CD4-positive, CD25-positive, alpha-beta regulatory T cell (primary cell): Measurements from ENCODE around the gene WIF1. TPM values are rescaled to one million over a fixed set of nuclear protein-coding genes. Genes with fewer than 3 reads are reported as not detected.

Source experiments
- ATAC-seq, 2 donors: fragments of 150-1000 bp; cut with Tn5 transposase; one replicate each; pipeline ENCODE4 v1.10.0; 2021; ENCODE audit warnings: low read depth in 2 of 2, moderate number of reproducible peaks in 2 of 2, moderate library complexity in 1 of 2
- DNase-seq, 3 donors: peaks; one replicate each; pipeline versions ENCODE4 v3.0.0 to v3.0.0-alpha.2; 2012 to 2022; ENCODE audit warnings: mixed read lengths in 1 of 3
- H3K27ac ChIP-seq: one replicate; pipeline ENCODE4 v1.7.0; 2013; ENCODE audit warnings: mild to moderate bottlenecking, low read length; ENCODE audit not compliant: insufficient read depth, poor library complexity, severe bottlenecking
- H3K27me3 ChIP-seq: one replicate; pipeline ENCODE4 v1.7.0; 2013; ENCODE audit warnings: low read length; ENCODE audit not compliant: control insufficient read depth, insufficient read depth
- H3K36me3 ChIP-seq: one replicate; pipeline ENCODE4 v1.7.0; 2013; ENCODE audit warnings: mild to moderate bottlenecking, low read length, moderate library complexity; ENCODE audit not compliant: control insufficient read depth, insufficient read depth
- H3K4me1 ChIP-seq: 2 replicates; pipeline ENCODE4 v1.7.0; 2013; ENCODE audit warnings: mild to moderate bottlenecking, low read length; ENCODE audit not compliant: insufficient read depth, control insufficient read depth, poor library complexity, severe bottlenecking
- H3K4me3 ChIP-seq: one replicate; pipeline ENCODE4 v1.7.0; 2013; ENCODE audit warnings: low read depth, mild to moderate bottlenecking, low read length, moderate library complexity
- H3K9me3 ChIP-seq, 2 experiments: 1 replicate in 1 of 2; 2 replicates in 1 of 2; pipeline ENCODE4 v1.7.0; 2013; ENCODE audit warnings: low read length in 2 of 2, mild to moderate bottlenecking in 1 of 2, moderate library complexity in 1 of 2; ENCODE audit not compliant: control insufficient read depth in 2 of 2
- H3K27ac Mint-ChIP-seq, 3 donors: one replicate each; pipeline ENCODE4 v1.8.0; 2020 to 2022; ENCODE audit warnings: mild to moderate bottlenecking in 3 of 3, mixed read lengths in 3 of 3, moderate library complexity in 2 of 3
- H3K27me3 Mint-ChIP-seq: one replicate; pipeline ENCODE4 v1.8.0; 2022; ENCODE audit warnings: mild to moderate bottlenecking, mixed read lengths
- H3K36me3 Mint-ChIP-seq: one replicate; pipeline ENCODE4 v1.8.0; 2020; ENCODE audit warnings: mixed read lengths
- H3K4me1 Mint-ChIP-seq, 4 donors: one replicate each; pipeline ENCODE4 v1.8.0; 2020 to 2022; ENCODE audit warnings: mixed read lengths in 4 of 4, mild to moderate bottlenecking in 1 of 4
- H3K4me3 Mint-ChIP-seq, 4 donors: one replicate each; pipeline ENCODE4 v1.8.0; 2020 to 2022; ENCODE audit warnings: mild to moderate bottlenecking in 4 of 4, mixed read lengths in 4 of 4, moderate library complexity in 3 of 4
- H3K9me3 Mint-ChIP-seq, 7 donors: one replicate each; pipeline ENCODE4 v1.8.0; 2020 to 2022; ENCODE audit warnings: mixed read lengths in 7 of 7, mild to moderate bottlenecking in 3 of 7, moderate library complexity in 2 of 7
- polyA plus RNA-seq, 4 donors: library from polyadenylated mRNA; unstranded; fragments of 300-500 nt; fragmentation: Illumina TruSeq; gene quantifications; one replicate each; pipeline ENCODE4 v1.2.3, GENCODE V29; 2021
- total RNA-seq: library from RNA; stranded (reverse); gene quantifications from one replicate; pipeline ENCODE4 v1.2.3, GENCODE V29; 2022

WIF1 gene
- total and polyA plus RNA-seq, 5 donors from 2014 or later = not detected

DNA sequence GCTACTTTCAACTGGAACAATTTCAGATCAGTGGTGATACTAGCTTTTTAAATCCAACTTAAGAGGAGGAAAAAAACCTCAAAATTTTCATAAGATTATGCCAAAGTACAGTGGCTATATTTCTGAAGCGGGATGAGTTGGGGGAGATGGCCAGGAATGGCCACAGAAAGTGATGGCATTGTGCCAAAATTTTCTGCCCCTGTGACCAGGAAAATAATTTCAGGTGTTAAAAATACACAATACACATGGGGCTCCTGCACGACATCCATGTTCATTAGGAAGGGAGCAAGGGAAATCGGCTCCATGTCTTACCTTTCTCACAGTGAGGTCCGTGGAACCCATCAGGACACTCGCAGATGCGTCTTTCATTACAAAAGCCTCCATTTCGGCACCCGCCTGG is 53.7 kb downstream of the WIF1 start:
- DNase-seq = no peak
- Mint-ChIP-seq H3K27ac (no peak overlapping the region), H3K9me3 (peaks cover 0 to 2% (median 0%) of the 10 kb centered on the region in 7 donors), H3K36me3 (no peaks in the 10 kb centered on the region), H3K27me3 (peaks cover 7% of the 10 kb centered on the region), H3K4me1 (no peaks in the 10 kb centered on the region), H3K4me3 (no peak overlapping the region)
- no peak for ATAC-seq
- Histone ChIP-seq H3K27me3 (peaks cover 5% of the 10 kb centered on the region), H3K27ac (no peak overlapping the region), H3K4me3 (no peak overlapping the region), H3K9me3 (no peaks in the 10 kb centered on the region), H3K4me1 (no peaks in the 10 kb centered on the region), H3K36me3 (no peaks in the 10 kb centered on the region)

- no peak overlapping the region for H3K27ac ChIP-seq
- no peaks in the 10 kb centered on the region for H3K4me1 ChIP-seq
- ATAC-seq = no peak
- H3K4me1 Mint-ChIP-seq = no peaks in the 10 kb centered on the region
- no peaks in the 10 kb centered on the region for H3K36me3 Mint-ChIP-seq
- no peaks in the 10 kb centered on the region for H3K36me3 ChIP-seq
- no peaks in the 10 kb centered on the region for H3K9me3 ChIP-seq
- no peak overlapping the region for H3K27ac Mint-ChIP-seq
- H3K27me3 ChIP-seq = peaks cover 3% of the 10 kb centered on the region
- H3K27me3 Mint-ChIP-seq = peaks cover 27% of the 10 kb centered on the region
- no peak overlapping the region for H3K4me3 ChIP-seq
- H3K9me3 Mint-ChIP-seq = peaks cover 0 to 6% (median 0%) of the 10 kb centered on the region in 7 donors
- no peak for DNase-seq
- H3K4me3 Mint-ChIP-seq = no peak overlapping the region
These were observed 65.2 kb downstream of the WIF1 start for GRCh38 chr12:65055859-65056258.

DNA sequence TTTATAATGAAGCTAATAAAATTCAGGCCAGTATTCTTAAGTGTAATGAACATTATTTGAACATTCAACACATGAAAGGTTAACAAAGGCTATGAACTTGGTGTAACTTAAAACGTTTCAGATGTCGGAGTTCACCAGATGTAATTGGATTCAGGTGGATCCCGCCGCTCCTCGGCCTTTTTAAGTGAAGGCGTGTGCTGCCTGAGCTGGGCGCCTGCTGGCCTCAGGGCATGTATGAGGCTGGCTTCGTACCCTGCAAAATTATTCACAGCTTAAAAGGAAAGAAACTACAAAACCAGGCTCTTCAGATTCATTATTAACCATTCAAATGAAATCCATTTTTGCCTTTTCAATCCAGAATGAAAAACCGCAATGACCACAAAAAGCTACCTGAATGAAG is 69.9 kb downstream of the WIF1 start:
- Histone ChIP-seq H3K27ac (no peak overlapping the region), H3K27me3 (peaks cover 2% of the 10 kb centered on the region), H3K4me1 (no peaks in the 10 kb centered on the region), H3K36me3 (no peaks in the 10 kb centered on the region), H3K4me3 (no peak overlapping the region), H3K9me3 (no peaks in the 10 kb centered on the region)
- peaks cover 0 to 1% (median 0%) of the 10 kb centered on the region in 7 donors for H3K9me3 Mint-ChIP-seq
- DNase-seq (no peak), ATAC-seq (no peak)
- H3K27me3 Mint-ChIP-seq = peaks cover 21% of the 10 kb centered on the region
- H3K36me3 Mint-ChIP-seq = no peaks in the 10 kb centered on the region
- no peaks in the 10 kb centered on the region for H3K4me1 Mint-ChIP-seq
- no peak overlapping the region for H3K4me3 Mint-ChIP-seq
- no peak overlapping the region for H3K27ac Mint-ChIP-seq

- no peaks in the 10 kb centered on the region for H3K4me1 ChIP-seq
- ATAC-seq = no peak
- Mint-ChIP-seq H3K9me3 (peaks cover 0 to 1% (median 0%) of the 10 kb centered on the region in 7 donors), H3K36me3 (no peaks in the 10 kb centered on the region), H3K27ac (no peak overlapping the region), H3K27me3 (peaks cover 23% of the 10 kb centered on the region), H3K4me3 (no peak overlapping the region), H3K4me1 (no peaks in the 10 kb centered on the region)
- no peak overlapping the region for H3K4me3 ChIP-seq
- H3K27ac ChIP-seq = no peak overlapping the region
- no peaks in the 10 kb centered on the region for H3K9me3 ChIP-seq
- DNase-seq = no peak
- no peaks in the 10 kb centered on the region for H3K36me3 ChIP-seq
- H3K27me3 ChIP-seq = peaks cover 10% of the 10 kb centered on the region
These were observed 75.8 kb downstream of the WIF1 start for GRCh38 chr12:65045269-65045668.

DNA sequence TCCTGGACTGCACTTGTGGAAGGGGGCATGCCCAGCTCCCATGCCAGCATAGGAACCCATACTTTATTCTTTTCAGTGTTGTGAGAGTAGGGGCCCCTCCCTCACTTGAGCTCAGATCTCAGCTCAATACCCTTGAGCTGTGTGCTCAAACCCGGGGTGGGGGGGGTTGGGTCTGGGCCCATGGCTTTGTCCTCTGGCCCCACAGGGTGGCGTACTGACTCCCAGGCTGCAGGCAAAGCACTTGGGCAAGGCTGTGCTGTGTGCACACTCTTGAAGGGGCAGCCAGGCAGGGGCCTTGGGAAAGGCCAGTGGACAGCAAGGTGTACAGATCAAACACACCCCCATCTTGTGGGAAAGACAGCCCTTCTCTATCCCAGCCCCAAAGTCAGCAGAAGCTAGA is 81.8 kb downstream of the WIF1 start:
- Mint-ChIP-seq H3K27me3 (peaks cover 8% of the 10 kb centered on the region), H3K4me3 (no peak overlapping the region), H3K4me1 (no peaks in the 10 kb centered on the region), H3K9me3 (peaks cover 0 to 7% (median 2%) of the 10 kb centered on the region in 7 donors), H3K27ac (no peak overlapping the region), H3K36me3 (no peaks in the 10 kb centered on the region)
- Histone ChIP-seq H3K27ac (no peak overlapping the region), H3K27me3 (peaks cover 6% of the 10 kb centered on the region), H3K36me3 (no peaks in the 10 kb centered on the region), H3K9me3 (no peaks in the 10 kb centered on the region), H3K4me1 (no peaks in the 10 kb centered on the region), H3K4me3 (no peak overlapping the region)
- DNase-seq (no peak), ATAC-seq (no peak)

GRCh38 chr12:65025136-65025535 is 96.0 kb downstream of the WIF1 start:
- Mint-ChIP-seq H3K4me3 (no peak overlapping the region), H3K4me1 (no peaks in the 10 kb centered on the region), H3K27me3 (peaks cover 5% of the 10 kb centered on the region), H3K36me3 (no peaks in the 10 kb centered on the region), H3K27ac (no peak overlapping the region), H3K9me3 (peaks cover 0 to 14% (median 2%) of the 10 kb centered on the region in 7 donors)
- DNase-seq = no peak
- no peak overlapping the region for H3K27ac ChIP-seq
- H3K27me3 ChIP-seq = no peaks in the 10 kb centered on the region
- ATAC-seq = no peak
- no peaks in the 10 kb centered on the region for H3K4me1 ChIP-seq
- H3K36me3 ChIP-seq = no peaks in the 10 kb centered on the region
- no peak overlapping the region for H3K4me3 ChIP-seq
- no peaks in the 10 kb centered on the region for H3K9me3 ChIP-seq

DNA sequence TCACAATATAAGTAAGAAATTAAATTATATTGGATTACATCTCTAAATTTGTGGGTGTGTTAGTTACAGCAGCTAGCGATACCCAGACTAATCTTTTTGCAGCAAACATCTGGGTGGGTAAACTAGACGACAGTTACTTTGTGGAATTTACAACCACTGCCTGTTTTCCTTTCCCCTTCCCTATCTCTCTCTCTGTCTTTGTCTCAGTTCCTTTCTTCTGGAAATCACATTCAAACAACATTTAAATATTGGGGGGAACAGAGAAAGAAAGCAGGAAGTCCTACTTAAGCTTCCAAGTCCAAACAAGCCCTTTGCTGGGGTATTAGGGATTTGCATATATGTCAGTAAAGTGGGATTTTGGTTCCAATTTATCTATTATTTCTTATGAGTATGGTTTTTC is 97.6 kb downstream of the WIF1 start:
- Histone ChIP-seq H3K36me3 (no peaks in the 10 kb centered on the region), H3K4me1 (no peaks in the 10 kb centered on the region), H3K9me3 (no peaks in the 10 kb centered on the region), H3K4me3 (no peak overlapping the region), H3K27me3 (no peaks in the 10 kb centered on the region), H3K27ac (no peak overlapping the region)
- ATAC-seq = no peak
- no peak overlapping the region for H3K27ac Mint-ChIP-seq
- H3K4me3 Mint-ChIP-seq = no peak overlapping the region
- H3K27me3 Mint-ChIP-seq = peaks cover 5% of the 10 kb centered on the region
- H3K4me1 Mint-ChIP-seq = no peaks in the 10 kb centered on the region
- no peaks in the 10 kb centered on the region for H3K36me3 Mint-ChIP-seq
- no peak for DNase-seq
- peaks cover 0 to 4% (median 2%) of the 10 kb centered on the region in 7 donors for H3K9me3 Mint-ChIP-seq

DNA sequence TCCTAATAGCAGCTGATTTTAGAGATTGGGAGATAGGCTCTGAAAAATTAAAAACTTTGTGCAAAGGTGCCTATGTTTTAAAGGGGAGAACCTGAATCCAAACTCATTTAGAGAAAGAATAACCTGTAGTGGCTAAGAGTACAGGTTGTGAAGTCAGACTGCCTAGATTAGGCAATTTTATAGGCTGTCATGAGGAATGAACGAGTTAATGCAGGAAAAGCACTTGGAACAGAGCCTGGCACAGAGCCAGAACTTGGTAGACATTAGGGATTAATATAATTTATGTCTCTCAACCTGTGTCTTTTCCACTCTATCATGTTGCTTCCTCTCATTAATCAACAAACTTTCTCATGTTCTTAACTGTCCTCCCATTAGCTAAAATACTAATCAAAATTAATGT is 98.1 kb downstream of the WIF1 start:
- Mint-ChIP-seq H3K4me1 (no peaks in the 10 kb centered on the region), H3K27me3 (peaks cover 5% of the 10 kb centered on the region), H3K36me3 (no peaks in the 10 kb centered on the region), H3K27ac (no peak overlapping the region), H3K9me3 (peaks cover 0 to 4% (median 2%) of the 10 kb centered on the region in 7 donors), H3K4me3 (no peak overlapping the region)
- Histone ChIP-seq H3K27ac (no peak overlapping the region), H3K36me3 (no peaks in the 10 kb centered on the region), H3K4me1 (no peaks in the 10 kb centered on the region), H3K9me3 (no peaks in the 10 kb centered on the region), H3K27me3 (no peaks in the 10 kb centered on the region), H3K4me3 (no peak overlapping the region)
- no peak for ATAC-seq
- DNase-seq = no peak
